Measurements from ENCODE around the gene PARVB.
A peak's percentile ranks its signal among the peaks of the same experiment; 100 is the strongest.

- TF ChIP-seq CTCF (IDR thresholded peaks at IDR 0.05; ENCODE audit: extremely low read depth in 1 of 2, insufficient read depth in 1 of 2, low read depth in 1 of 2, low read length in 2 of 2): no peak
- no peak for TF ChIP-seq POLR2AphosphoS5 (IDR thresholded peaks at IDR 0.05; ENCODE audit: insufficient read depth, low read depth, low read length)
- no peak for TF ChIP-seq EZH2 (IDR thresholded peaks at IDR 0.05; ENCODE audit: borderline replicate concordance, low read depth, low read length, severe bottlenecking)
- TF ChIP-seq JUN (IDR thresholded peaks at IDR 0.05; ENCODE audit: borderline replicate concordance, insufficient read depth, insufficient read length, low read depth): peak; percentile 9
- TF ChIP-seq GATA2 (IDR thresholded peaks at IDR 0.05; ENCODE audit: insufficient read depth, insufficient read length, low read depth, low read length): no peak
- no peak for TF ChIP-seq MYC (IDR thresholded peaks at IDR 0.05; ENCODE audit: low read depth, low read length)
- TF ChIP-seq POLR2A (IDR thresholded peaks at IDR 0.05; ENCODE audit: low read depth, low read length): no peak
These were observed 189.5 kb downstream of the PARVB start for GRCh38 chr22:44213489-44214043.

All from endothelial cell of umbilical vein (primary cell).